K562 (cell line): ENCODE measurements around the gene PARD6B. TPM values are rescaled to one million over a fixed set of nuclear protein-coding genes. Genes with fewer than 3 reads are reported as not detected.

Experiments
- ATAC-seq: fragments of 200-7000 bp; cut with Tn5 transposase; 3 replicates; pipeline ENCODE4 v1.9.1; 2020; ENCODE audit warnings: moderate library complexity
- BruUV-seq: library from RNA; stranded (reverse); fragments of 400-500 nt; replicated peaks from 2 replicates; lab custom pipeline; 2021; lab: Mats Ljungman, UMichigan
- CTCF ChIA-PET: fragments of 300-600 bp; formaldehyde crosslinking; extraction: SDS; loops from one replicate; lab custom pipeline; 2021; ENCODE audit warnings: low intra/inter-chr PET ratio; lab: Yijun Ruan, JAX
- POLR2A ChIA-PET: fragments of 300-600, 350-650 bp; sonication (Branson Sonifier 250); formaldehyde crosslinking; extraction: SDS; loops from one replicate; lab custom pipeline; 2021; ENCODE audit warnings: antibody characterized with exemption, inconsistent platforms; lab: Yijun Ruan, JAX
- DNase-seq, 4 experiments: peaks; one replicate each; pipeline versions ENCODE4 v3.0.0 to v3.0.0-alpha.2; 2011 to 2018; ENCODE audit warnings: low spot score in 3 of 4, mixed read lengths in 3 of 4; ENCODE audit errors: extremely low read depth in 1 of 4
- FAIRE-seq: peaks from 2 replicates; lab custom pipeline; 2011; peaks lifted over from hg19 to GRCh38; lab: Jason Lieb, UNC
- H2AFZ ChIP-seq: 2 replicates; pipeline ENCODE4 v1.6.0; 2011; ENCODE audit warnings: low read depth, low read length, control low read depth, inconsistent platforms
- H3K27ac ChIP-seq: fragments of 200-600 bp; 3 replicates; pipeline ENCODE4 v1.8.0; 2011; ENCODE audit warnings: low read depth, mild to moderate bottlenecking, control low read depth, inconsistent platforms, low read length, moderate library complexity, mixed read lengths; ENCODE audit errors: extremely low read depth
- H3K27me3 ChIP-seq, 2 experiments: fragments of 300-600 bp in 1 of 2; 2 replicates in 1 of 2; 3 replicates in 1 of 2; pipeline versions ENCODE4 v1.6.0 to v1.8.0; 2011; ENCODE audit warnings: inconsistent platforms in 2 of 2, low read length in 2 of 2, mild to moderate bottlenecking in 1 of 2, mixed read lengths in 1 of 2, moderate library complexity in 1 of 2; ENCODE audit not compliant: control insufficient read depth in 2 of 2, insufficient read depth in 2 of 2
- H3K36me3 ChIP-seq: fragments of 300-600 bp; 3 replicates; pipeline ENCODE4 v1.8.0; 2011; ENCODE audit warnings: mild to moderate bottlenecking, low read length, inconsistent platforms; ENCODE audit not compliant: control insufficient read depth, insufficient read depth
- H3K4me1 ChIP-seq, 2 experiments: fragments of 200-600 bp in 1 of 2; replicated peaks in 1 of 2; 2 replicates in 1 of 2; 3 replicates in 1 of 2; pipeline versions ENCODE4 v1.5.1 to v1.8.0; 2011; ENCODE audit warnings: inconsistent platforms in 2 of 2, low read length in 2 of 2, mild to moderate bottlenecking in 1 of 2, mixed read lengths in 1 of 2, moderate library complexity in 1 of 2; ENCODE audit not compliant: control insufficient read depth in 2 of 2, insufficient read depth in 2 of 2
- H3K4me2 ChIP-seq: 2 replicates; pipeline ENCODE4 v1.6.1; 2011; ENCODE audit warnings: low read length, control low read depth, inconsistent platforms, mixed read lengths; ENCODE audit not compliant: insufficient read depth
- H3K4me3 ChIP-seq: fragments of 200-600 bp; sonication (generic), shearing (Covaris generic); 2 replicates; pipeline ENCODE4 v1.5.1; 2016; ENCODE audit warnings: control low read depth, inconsistent platforms
- H3K79me2 ChIP-seq: fragments of 200-600 bp; 3 replicates; pipeline ENCODE4 v1.8.0; 2011; ENCODE audit warnings: low read length, inconsistent platforms; ENCODE audit not compliant: control insufficient read depth, insufficient read depth
- H3K9ac ChIP-seq, 2 experiments: 2 replicates each; pipeline versions ENCODE4 v1.6.0 to v1.6.1; 2011; ENCODE audit warnings: low read depth in 2 of 2, low read length in 2 of 2, control low read depth in 1 of 2, inconsistent platforms in 1 of 2, mild to moderate bottlenecking in 1 of 2, mixed read lengths in 1 of 2; ENCODE audit not compliant: insufficient read depth in 1 of 2
- H3K9me1 ChIP-seq: one replicate; pipeline ENCODE4 v1.6.0; 2011; ENCODE audit warnings: inconsistent platforms, mild to moderate bottlenecking, low read length, moderate library complexity; ENCODE audit not compliant: control insufficient read depth, insufficient read depth
- H3K9me3 ChIP-seq: replicated peaks from 2 replicates; pipeline ENCODE4 v1.5.1; 2011; ENCODE audit warnings: low read depth, low read length, inconsistent platforms; ENCODE audit not compliant: control insufficient read depth, insufficient read depth
- H4K20me1 ChIP-seq: replicated peaks from 2 replicates; pipeline ENCODE4 v1.6.1; 2011; ENCODE audit warnings: low read length, inconsistent platforms, mixed read lengths; ENCODE audit not compliant: control insufficient read depth, insufficient read depth
- MXI1 ChIP-seq: IDR thresholded peaks from 2 replicates; pipeline ENCODE4 v1.6.1; 2011; ENCODE audit warnings: low read depth, mild to moderate bottlenecking, improper control_type of control experiment, low read length
- NFATC3 ChIP-seq: fragments of 450-650 bp; IDR thresholded peaks from 2 replicates; pipeline ENCODE4 v1.6.1; 2017; ENCODE audit warnings: mild to moderate bottlenecking
- WGBS: fragments of 100-300 bp; shearing (Covaris generic); methylation state at CpG from one replicate; pipeline ENCODE4 v1.1.6; 2016; ENCODE audit warnings: low coverage, mixed read lengths; ENCODE audit not compliant: insufficient coverage; ENCODE audit errors: missing lambda C conversion rate; 5-methylcytosine and 5-hydroxymethylcytosine counted together
- in situ Hi-C: fragments of 300-500 bp; cut with MboI; formaldehyde crosslinking; loops from 4 replicates; pipeline ENCODE4 v1.15.0; 2018; ENCODE audit warnings: inconsistent platforms, mixed read lengths
- intact Hi-C: fragments of 100-400 bp; cut with micrococcal nuclease; formaldehyde crosslinking; loops from 2 replicates; pipeline ENCODE4 v1.14.2; 2022
- polyA plus RNA-seq, 8 experiments: library from polyadenylated mRNA; depleted of rRNA in 4 of 8; stranded (reverse) in 5 of 8; unstranded in 3 of 8; fragments of >200 nt; fragmentation: Nextera tagmentation in 2 of 8; fragmentation: Illumina TruSeq in 1 of 8; extraction: Ambion mirVana in 2 of 8; extraction: Trizol in 1 of 8; gene quantifications; 2 replicates each; pipeline versions ENCODE4 v1.2.1 to v1.2.3, GENCODE V29; 2011 to 2014; ENCODE audit warnings: inconsistent platforms in 1 of 8, missing spikeins in 1 of 8
- total RNA-seq, 7 experiments: library from RNA; depleted of rRNA in 6 of 7; stranded (reverse); fragments of >200 nt in 6 of 7; fragmentation: Illumina TruSeq in 2 of 7; extraction: Trizol in 2 of 7; gene quantifications; 2 replicates each; pipeline versions ENCODE4 v1.2.1 to v1.2.3, GENCODE V29; 2011 to 2021; ENCODE audit warnings: low replicate concordance in 1 of 7
- TF ChIP-seq, protein P1 (sequence below), 3 experiments: fragments of 200-800 bp in 1 of 3; fragments of 250-450 bp in 1 of 3; fragments of 450-650 bp in 1 of 3; sonication (Bioruptor Pico) in 1 of 3; sonication (Bioruptor generic) in 1 of 3; formaldehyde crosslinking in 1 of 3; IDR thresholded peaks; 2 replicates each; pipeline versions ENCODE4 v1.6.1 to v1.8.0; 2016 to 2022; ENCODE audit warnings: mild to moderate bottlenecking in 2 of 3, missing genetic modification characterization in 2 of 3, missing compliant biosample characterization in 1 of 3, moderate library complexity in 1 of 3
- TF ChIP-seq, protein P2 (sequence below): fragments of 200-800 bp; sonication (Bioruptor generic); IDR thresholded peaks from 2 replicates; pipeline ENCODE4 v1.6.1; 2016; ENCODE audit warnings: missing genetic modification characterization, missing compliant biosample characterization

Gene PARD6B
- total and polyA plus RNA-seq, 9 of the 15 experiments (the other 6 are each of a cell fraction or from before 2014, with no cell fraction given): 1.7 to 12.3 (median 5.5) TPM

DNA sequence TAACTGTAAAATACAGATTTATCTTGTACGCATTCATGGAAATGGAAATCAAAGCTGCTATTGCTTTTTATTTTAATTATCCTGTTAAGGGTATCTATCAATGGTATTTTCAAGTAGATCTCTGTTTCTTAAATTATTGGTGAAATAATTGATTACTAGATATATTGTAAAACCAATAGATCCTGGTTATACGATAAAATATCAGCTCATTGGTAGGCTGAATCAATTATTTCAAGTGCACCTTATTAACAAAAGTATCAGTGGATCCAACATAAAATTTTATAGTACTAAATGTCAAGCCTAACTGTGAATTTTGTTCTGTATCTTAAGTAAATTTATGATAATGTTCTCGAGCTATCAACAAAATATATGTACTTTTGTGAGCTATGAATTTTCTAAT, 21.8 kb downstream of the PARD6B start:
- no peak for TF ChIP-seq MXI1
- TF ChIP-seq NFATC3: no peak
- TF ChIP-seq, protein P1, sequence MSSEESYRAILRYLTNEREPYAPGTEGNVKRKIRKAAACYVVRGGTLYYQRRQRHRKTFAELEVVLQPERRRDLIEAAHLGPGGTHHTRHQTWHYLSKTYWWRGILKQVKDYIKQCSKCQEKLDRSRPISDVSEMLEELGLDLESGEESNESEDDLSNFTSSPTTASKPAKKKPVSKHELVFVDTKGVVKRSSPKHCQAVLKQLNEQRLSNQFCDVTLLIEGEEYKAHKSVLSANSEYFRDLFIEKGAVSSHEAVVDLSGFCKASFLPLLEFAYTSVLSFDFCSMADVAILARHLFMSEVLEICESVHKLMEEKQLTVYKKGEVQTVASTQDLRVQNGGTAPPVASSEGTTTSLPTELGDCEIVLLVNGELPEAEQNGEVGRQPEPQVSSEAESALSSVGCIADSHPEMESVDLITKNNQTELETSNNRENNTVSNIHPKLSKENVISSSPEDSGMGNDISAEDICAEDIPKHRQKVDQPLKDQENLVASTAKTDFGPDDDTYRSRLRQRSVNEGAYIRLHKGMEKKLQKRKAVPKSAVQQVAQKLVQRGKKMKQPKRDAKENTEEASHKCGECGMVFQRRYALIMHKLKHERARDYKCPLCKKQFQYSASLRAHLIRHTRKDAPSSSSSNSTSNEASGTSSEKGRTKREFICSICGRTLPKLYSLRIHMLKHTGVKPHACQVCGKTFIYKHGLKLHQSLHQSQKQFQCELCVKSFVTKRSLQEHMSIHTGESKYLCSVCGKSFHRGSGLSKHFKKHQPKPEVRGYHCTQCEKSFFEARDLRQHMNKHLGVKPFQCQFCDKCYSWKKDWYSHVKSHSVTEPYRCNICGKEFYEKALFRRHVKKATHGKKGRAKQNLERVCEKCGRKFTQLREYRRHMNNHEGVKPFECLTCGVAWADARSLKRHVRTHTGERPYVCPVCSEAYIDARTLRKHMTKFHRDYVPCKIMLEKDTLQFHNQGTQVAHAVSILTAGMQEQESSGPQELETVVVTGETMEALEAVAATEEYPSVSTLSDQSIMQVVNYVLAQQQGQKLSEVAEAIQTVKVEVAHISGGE (CRISPR knock-in tag; IDR thresholded peaks at IDR 0.05): peak in 1 of 3 experiments; percentile 65; a peak in 1 of 6 replicates
- TF ChIP-seq, protein P2, sequence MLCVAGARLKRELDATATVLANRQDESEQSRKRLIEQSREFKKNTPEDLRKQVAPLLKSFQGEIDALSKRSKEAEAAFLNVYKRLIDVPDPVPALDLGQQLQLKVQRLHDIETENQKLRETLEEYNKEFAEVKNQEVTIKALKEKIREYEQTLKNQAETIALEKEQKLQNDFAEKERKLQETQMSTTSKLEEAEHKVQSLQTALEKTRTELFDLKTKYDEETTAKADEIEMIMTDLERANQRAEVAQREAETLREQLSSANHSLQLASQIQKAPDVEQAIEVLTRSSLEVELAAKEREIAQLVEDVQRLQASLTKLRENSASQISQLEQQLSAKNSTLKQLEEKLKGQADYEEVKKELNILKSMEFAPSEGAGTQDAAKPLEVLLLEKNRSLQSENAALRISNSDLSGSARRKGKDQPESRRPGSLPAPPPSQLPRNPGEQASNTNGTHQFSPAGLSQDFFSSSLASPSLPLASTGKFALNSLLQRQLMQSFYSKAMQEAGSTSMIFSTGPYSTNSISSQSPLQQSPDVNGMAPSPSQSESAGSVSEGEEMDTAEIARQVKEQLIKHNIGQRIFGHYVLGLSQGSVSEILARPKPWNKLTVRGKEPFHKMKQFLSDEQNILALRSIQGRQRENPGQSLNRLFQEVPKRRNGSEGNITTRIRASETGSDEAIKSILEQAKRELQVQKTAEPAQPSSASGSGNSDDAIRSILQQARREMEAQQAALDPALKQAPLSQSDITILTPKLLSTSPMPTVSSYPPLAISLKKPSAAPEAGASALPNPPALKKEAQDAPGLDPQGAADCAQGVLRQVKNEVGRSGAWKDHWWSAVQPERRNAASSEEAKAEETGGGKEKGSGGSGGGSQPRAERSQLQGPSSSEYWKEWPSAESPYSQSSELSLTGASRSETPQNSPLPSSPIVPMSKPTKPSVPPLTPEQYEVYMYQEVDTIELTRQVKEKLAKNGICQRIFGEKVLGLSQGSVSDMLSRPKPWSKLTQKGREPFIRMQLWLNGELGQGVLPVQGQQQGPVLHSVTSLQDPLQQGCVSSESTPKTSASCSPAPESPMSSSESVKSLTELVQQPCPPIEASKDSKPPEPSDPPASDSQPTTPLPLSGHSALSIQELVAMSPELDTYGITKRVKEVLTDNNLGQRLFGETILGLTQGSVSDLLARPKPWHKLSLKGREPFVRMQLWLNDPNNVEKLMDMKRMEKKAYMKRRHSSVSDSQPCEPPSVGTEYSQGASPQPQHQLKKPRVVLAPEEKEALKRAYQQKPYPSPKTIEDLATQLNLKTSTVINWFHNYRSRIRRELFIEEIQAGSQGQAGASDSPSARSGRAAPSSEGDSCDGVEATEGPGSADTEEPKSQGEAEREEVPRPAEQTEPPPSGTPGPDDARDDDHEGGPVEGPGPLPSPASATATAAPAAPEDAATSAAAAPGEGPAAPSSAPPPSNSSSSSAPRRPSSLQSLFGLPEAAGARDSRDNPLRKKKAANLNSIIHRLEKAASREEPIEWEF (CRISPR knock-in tag): peak; percentile 57; the same call in 1 of the 2 replicates
- POLR2A ChIA-PET: interaction anchor here (0.8 to 1.4 kb wide), 2 partner anchors 11 to 172 kb away, joined by 3 read pairs; no protein-coding TSS in a partner anchor

More for the DNA sequence above, 21.8 kb downstream of the PARD6B start:
- ATAC-seq (no peak), DNase-seq (no peak), FAIRE-seq (no peak)
- CTCF ChIA-PET: no interaction called here
- H2AFZ ChIP-seq: no peak overlapping the region
- peaks cover 38% of the 10 kb centered on the region for H3K36me3 ChIP-seq
- H3K9me1 ChIP-seq: no peaks in the 10 kb centered on the region
- H3K9me3 ChIP-seq: no peaks in the 10 kb centered on the region
- no peak overlapping the region for H3K4me2 ChIP-seq
- H3K27me3 ChIP-seq: no peaks in the 10 kb centered on the region
- H3K27ac ChIP-seq: no peak overlapping the region
- in situ Hi-C loops: no loop called here
- H3K79me2 ChIP-seq: peaks cover 4% of the 10 kb centered on the region; the same call in 1 of the 3 replicates
- no peak overlapping the region for H3K4me3 ChIP-seq
- H4K20me1 ChIP-seq: no peaks in the 10 kb centered on the region
- intact Hi-C loops: no loop called here
- WGBS: 90% methylated on average over 3 of the region's 3 CpGs
- no TSS peak for BruUV-seq
- H3K4me1 ChIP-seq: peaks cover 3 to 4% of the 10 kb centered on the region in 2 experiments; a peak in 1 of 5 replicates
- no peak overlapping the region for H3K9ac ChIP-seq
